Left renal cortex interstitium (tissue), 4 donors: ENCODE measurements around the gene WDR88. TPM values are rescaled to one million over a fixed set of nuclear protein-coding genes. Genes with fewer than 3 reads are reported as not detected.
"Not testable (repeated sequence)": the region's sequence is repeated elsewhere in the genome, so short reads cannot be mapped to it uniquely, and the experiment has no call there.

Source experiments
- DNase-seq, 4 donors: peaks; one replicate each; pipeline ENCODE4 v3.0.0-alpha.2; 2013; ENCODE audit warnings: low read depth in 4 of 4, low spot score in 2 of 4, missing footprints in 1 of 4
- polyA plus RNA-seq, 4 donors: library from polyadenylated mRNA; unstranded; fragments of 120-200 nt; gene quantifications; one replicate each; pipeline ENCODE4 v1.2.1, GENCODE V29; 2013; ENCODE audit not compliant: insufficient read length in 4 of 4

The WDR88 gene
- polyA plus RNA-seq, 4 donors: 1.2 to 2.1 (median 1.6) TPM

DNA sequence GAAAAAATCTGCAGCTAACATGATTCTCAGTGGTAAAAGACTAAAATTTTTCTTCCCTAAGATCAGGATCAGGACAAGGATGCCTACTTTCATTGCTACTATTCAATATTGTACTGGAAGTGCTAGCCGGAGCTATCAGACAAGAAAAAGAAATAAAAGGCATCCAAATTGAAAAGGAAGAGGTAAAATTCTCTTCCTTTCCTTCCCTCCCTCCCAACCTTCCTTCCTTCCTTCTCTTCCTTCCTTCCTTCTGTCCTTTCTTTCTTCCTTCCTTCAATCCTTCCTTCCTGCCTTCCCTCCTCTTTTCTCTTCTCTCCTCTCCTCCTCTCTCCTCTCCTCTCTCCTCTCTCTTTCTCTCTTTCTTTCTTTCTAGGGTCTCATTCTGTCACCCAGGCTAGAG is 35.5 kb downstream of the WDR88 start:
- no peak for DNase-seq

DNA sequence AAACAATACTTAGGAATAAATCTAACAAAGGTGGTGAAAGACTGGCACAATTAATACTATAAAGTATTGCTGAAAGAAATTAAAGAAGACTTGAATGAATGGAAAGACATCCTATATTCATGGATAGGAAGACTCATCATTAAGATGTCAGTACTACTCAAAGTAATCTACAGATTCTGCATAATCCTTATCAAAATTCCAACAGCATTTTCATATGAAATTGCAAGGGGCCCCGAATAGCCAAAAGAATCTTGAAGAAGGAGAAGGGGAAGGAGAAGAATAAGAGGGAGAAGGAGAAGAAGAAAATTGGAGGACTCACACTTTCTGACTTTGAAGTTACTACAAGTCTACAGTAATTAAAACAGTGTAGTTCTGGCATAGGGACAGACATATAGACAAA is 36.6 kb downstream of the WDR88 start:
- DNase-seq: no peak

DNA sequence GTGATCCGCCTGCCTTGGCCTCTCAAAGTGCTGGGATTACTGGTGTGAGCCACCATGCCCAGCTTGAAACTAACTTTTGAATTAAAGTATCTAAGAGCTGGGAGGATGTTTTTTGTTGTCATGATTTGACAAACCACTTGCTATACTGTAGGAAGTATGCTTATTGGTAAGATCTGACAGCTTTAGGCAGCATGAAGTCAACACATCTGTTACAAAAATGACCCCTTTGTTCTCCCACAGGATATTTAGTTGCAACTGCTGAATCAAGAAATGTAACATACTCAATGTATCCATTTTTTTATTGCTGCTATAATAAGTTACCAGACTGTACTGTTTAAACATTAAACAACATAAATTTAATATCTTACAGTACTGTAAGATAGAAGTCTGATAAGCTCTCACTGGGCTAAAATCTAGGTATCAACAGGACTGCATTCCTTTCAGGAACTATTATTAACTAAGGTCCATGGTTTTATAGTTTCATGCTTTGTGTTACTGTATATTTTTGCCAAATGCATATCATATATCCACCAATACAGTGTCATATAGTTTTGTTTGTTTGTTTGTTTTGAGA is 39.4 kb downstream of the WDR88 start:
- no peak for DNase-seq

DNA sequence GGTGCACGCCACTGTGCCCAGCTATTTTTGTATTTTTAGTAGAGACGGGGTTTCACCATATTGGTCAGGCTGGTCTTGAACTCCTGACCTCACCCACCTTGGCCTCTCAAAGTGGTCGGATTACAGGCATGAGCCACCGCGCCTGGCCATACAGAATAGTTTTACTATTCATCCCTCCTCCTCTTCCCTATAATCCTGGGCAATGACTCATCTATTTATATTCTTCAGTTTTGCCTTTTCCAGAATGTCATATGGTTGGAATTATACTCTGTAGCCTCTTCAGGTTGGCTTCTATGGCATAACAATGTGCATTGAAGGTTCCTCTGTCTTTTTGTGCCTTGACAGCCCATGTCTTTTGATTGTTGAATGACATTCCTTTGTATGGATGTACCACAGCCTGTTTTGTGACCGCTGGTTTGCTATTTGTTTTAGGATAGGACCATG is 40.0 kb downstream of the WDR88 start:
- DNase-seq: no peak

DNA sequence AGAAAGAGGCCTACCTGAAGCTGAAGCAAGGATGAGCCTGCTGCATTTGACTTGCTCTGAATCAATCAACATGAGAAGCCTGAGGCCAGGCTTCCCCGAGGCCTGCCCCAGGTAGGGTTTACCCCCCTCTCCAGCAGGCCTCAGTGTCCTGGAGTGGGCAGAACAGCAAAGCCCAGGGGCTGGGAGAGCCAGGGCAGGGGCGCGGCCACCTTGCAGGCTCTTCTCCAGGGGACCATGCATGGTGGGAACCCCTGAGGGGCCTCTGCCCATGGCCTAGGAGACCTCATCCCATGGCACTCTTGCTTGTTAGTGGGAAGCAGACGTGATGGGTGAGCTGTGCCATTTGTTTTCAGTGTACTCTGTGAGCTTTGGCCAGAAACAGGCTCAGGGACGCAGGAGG is 42.3 kb downstream of the WDR88 start:
- DNase-seq: no peak

DNA sequence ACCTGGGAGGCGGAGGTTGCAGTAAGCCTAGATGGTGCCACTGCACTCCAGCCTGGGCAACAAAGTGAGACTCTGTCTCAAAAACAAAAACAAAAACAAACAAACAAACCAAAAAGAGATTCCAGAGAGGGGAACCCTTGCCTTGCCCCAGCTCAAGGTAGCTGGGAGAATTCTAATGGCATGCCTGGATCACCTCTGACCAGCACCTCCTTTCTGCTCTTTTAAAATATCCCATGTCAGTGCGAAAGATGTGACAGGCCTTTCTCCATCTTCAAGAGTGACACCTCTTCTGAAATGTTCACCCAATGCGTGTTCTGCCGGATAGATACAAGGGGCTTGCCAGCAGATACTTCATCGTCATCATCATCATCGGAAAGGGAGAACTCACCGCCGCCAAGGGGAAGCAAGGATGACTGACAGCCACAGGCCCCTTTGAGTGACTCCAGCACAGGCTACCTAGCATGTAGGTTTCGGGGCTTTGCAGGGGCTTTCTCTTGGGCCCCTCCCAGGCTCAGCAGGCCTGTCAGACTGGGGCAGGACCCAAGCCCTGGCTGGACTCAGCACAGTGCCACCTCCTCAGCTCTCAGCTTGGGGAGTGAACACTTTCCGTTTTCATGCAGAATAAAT is 43.4 kb downstream of the WDR88 start:
- no peak for DNase-seq

DNA sequence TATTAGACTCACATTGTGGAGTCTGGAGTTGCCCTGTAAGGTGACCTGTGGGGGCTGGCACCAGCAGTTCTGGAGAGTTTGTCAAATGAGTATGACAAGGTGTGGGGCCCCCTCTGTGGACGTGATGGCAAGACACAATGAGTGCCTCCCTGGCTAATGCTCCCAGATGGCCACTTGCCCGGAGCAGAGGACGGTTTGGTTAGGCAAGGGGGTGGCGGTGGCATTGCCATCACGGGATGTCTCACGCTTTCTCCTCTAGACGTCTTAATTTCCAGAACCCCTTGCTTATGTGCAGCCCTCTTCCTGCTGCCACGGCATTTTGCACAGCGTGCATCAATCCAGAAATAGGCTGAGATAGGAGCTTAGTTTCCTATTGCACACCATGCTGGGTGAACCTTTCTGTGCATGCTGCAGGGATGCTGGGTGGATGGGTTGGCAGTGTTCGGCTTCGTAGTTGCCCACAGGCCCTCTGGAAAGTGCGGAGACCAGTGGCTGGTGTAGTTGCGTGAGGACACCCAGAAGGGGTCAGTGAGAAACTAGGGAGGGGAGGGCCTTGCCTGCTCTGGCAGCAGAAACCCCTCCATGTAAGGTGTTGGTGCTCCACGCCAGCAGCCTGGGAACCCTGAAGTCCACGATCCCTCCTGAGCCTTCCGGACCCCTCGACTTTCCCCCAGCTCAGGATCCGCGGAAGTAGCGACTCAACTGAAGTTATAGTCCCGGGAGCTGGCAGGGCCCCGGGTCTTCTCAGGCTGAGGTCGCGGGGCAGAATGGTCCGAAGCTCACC is 44.2 kb downstream of the WDR88 start:
- DNase-seq: peak in 1 of 4 donors; percentile 18

DNA sequence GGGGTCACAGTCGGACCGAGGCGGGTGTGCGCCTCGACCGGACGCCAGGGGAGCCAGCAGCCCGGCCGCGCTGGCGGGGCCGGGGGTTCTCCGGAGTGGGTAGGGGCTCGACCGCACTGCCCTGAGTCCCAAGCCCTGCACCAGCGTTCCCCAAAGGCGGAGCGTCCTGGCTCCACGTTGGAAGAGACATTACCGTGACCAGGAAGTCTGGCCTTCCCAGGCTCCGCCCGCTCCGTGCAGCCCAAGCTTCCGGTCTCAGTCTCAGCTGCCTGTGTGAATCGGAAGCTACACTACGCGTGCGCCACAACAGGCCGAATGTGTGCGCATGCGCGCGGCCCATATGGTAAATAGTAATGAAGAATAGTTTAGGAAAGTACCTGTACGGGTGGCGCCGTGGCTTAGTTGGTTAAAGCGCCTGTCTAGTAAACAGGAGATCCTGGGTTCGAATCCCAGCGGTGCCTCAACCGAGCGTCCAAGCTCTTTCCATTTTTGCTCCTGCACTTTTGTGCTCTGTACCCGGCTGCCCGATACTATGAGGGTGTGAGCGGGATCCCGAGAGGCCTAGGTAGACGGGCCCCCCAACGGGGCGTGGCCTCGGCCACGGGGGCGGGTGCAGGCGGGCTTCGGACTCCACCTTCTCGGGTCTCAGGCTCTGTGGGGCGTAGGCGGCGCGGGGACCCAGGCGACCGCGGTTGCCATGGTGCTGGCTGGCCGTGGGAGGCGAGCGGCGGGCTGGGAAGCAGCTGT is 44.9 kb downstream of the WDR88 start:
- DNase-seq: peak; percentile 96 to 99 (median 98)

DNA sequence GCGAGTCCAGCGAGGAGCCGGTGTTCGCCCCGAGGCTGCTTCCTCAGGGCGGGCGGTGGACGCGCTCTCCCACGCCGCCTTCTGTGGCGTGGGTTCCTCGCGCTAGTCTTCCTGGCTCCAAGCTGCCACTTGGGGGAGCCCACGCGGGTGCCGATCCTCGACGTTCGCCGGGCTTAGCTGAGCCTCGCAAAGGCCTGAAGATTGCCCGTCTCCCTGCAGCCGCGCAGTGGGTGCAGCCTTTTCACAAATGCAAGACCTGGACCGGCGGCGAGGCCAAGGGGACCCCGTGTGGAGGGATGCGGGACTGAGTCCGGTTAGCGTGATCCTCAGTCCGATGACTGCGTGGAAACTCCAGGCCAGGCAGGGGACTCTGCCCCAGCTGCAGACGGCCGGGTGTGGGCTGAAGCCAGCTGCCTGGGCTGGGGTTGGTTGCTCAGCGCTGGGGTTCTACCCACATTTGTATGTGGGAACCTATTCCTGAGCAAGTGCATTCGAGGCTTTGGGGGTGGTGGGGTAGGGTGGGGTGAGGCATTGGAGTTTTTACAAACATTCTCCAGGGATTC is 45.6 kb downstream of the WDR88 start:
- no peak for DNase-seq

DNA sequence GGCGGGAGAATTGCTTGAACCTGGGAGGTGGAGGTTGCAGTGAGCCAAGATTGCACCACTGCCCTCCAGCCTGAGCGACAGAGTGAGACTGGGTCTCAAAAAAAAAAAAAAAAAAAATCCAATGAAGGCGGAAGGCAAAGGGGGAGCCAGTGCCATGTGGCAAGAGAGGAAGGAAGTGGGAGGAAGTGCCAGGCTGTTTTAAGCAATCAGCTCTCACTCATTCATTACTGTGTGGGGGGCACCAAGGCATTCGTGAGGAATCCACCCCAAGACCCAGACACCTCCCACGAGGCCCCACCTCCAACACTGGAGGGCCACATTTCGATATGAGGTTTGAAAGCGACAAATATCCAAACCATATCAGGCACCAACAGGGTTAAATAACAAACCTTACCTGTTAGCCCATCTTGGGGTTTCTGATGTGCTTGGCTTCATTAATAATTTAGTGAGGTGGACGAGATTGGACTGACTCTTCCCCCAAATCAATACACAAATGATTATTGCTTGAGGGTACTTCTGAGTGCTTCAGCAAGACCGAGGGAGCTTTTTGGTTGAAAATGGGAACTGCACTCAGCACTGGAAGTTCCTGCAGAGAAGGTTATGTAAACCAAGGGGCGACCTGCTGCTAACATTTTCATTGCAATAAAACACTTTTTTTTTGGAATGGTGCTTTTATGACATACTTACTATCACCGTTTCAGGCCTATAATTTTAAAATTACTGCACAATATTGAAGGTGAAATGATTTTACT is 54.7 kb downstream of the WDR88 start:
- DNase-seq: no peak

DNA sequence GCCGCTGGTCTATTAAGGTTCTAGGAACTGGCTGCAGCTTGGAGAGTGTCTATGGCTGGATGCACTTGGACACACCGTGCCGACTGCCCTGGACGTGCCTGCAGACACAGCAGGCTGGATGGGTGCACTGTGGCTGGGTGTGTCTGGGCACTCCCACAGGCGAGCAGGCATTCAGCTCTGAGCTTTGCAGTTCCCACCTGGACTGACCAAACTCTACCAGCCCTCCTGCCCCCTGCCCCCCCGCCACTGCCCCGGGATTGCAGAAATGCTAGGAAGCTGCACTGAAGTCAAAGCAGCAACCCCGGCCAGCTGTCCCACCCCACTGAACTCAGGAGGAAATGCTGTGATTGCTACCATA is 55.2 kb downstream of the WDR88 start:
- DNase-seq: no peak

DNA sequence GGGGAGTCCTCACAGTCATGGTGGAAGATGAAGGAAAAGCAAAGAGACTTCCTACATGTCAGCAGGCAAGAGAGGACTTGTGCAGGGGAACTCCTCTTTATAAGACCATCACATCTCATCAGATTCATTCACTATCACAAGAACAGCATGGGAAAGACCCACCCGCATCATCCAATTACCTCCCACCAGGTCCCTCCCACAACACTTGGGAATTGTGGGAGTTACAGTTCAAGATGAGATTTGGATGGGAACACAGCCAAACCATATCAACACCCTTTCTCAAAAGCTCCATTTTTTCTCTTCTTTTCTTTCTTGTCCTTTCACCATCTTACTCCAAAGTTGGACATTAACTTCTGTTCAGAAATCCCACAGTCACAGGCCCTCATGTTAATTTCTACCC is 57.5 kb downstream of the WDR88 start:
- no peak for DNase-seq

DNA sequence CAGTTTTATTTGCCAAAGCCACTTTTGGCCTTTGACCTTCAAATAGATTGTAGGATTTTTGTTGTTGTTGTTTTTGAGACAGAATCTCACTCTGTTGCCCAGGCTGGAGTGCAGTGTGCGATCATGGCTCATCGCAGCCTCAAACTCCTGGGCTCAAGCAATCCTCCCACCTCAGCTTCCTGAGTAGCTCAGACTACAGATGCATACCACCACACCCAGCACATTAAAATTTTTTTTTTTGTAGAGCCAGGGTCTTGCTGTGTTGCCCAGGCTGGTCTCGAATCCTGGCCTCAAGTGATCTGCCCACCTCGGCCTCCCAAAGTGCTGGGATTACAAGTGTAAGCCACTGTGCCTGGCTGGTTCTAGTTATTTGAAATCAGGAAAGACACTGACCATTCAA is 59.2 kb downstream of the WDR88 start:
- not testable (repeated sequence) for DNase-seq

DNA sequence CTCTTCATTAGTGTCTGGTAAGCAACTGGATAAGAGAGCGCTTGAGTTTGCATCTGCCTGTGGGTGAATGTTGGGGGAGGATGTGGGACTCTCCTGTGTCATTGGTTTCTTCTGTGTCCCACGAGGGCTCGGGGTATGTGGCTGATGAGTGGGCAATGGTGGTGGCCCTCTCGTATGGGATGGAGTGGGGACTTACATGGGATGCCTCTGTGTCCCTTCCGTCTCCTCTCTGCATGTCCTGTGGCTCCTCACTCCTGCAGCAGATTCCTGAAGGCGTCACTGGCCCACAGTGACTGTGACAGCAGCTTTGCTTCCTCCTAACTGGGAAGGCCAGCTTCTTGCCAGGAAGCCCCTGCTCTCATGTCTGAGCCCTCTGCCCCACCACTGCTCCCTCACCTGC is 59.6 kb downstream of the WDR88 start:
- no peak for DNase-seq

DNA sequence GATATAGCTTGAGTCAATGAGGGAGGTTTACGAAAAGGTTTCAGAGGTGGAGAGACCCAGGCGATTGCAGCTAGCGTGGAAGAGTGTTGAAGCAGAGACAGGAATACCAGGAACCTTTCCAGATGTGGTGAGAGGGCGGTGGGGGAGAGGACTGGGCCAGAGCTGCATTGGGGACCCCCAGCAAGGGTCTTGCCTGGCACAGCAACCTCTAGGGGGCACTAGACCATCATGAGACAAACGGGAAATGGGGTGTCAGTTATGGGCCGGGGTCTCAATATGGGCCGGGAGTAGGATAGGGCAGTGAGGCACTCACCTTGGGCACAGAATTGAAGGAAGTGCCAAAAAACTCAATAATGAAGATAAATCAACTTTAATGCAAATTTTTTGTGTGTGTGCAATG is 60.1 kb downstream of the WDR88 start:
- DNase-seq: no peak

DNA sequence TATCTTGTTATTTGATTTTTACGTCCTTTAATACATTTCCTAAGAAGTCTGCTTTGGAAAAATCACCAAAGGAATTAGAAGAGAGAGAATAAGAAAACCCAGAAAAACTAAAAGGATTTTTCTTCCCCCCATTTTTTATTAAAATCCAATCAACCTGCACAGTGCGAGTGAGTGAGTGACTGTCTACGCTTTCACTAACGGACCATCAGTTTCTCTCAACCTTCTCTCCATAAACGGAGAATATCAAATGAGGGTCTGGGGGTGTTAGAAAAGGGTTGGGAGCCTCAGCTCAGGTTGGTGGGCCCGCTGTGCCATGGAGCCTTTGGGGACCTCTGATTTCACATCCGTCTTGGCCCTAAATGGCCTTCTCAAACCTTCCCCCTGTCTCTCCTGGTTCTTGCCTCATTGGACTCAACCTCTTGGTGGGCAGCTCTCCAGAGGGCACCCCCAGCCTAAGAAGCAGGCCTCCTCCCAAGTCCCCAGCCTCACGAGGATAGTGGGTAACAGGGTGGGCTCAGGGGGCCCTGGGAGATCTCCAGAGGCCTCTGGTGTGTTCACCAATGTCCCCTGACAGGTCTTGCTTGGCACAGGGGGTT is 61.5 kb downstream of the WDR88 start:
- DNase-seq: no peak

DNA sequence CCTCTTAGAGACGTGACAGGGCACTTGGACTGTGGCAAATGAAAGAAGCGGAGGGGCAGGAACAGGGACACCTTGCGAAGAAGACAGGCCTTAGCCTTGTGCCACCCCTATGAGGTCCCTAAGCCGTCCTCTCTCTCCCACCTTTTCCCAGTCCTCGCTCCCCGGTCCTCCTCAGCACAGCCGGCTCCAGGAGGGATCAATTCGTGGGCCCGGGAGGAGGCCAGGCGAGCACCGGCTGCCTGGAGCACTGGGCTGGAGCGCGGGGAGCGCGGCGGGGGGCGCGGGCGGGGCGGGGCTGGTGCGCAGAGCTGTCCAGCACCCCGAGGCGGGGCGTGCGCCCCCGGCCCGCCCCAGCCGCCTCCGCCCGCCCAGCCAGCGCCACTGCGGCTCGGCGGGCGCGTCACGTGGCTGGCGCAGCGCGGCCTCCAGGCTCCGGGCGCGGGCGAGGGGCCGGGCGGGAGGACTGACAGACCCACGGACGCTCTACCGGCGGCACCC is 62.0 kb downstream of the WDR88 start, which contains the start of gene LRP3:
LRP3 (plus strand) TSS at position 466 of the 498 bp plus-strand sequence. CDS start 456 bp downstream, outside the sequence.
- DNase-seq: peak in 2 of 4 donors; percentile 16 to 50

DNA sequence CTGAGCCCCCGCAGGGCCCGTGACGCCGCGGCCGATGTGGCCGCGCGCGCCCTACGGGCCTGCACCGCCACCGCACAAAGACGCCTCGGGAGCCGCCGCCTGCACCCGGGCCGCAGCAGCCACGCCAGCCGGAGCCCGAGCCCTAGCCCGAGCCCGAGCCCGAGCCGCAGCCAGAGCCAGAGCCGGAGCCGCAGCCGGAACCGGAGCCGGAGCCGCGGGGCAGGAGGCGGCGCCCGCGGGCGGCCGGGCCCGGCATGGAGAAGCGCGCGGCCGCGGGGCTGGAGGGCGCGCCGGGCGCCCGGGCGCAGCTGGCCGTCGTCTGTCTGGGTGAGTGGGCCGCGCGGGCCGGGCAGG is 62.6 kb downstream of the WDR88 start:
- DNase-seq: no peak

DNA sequence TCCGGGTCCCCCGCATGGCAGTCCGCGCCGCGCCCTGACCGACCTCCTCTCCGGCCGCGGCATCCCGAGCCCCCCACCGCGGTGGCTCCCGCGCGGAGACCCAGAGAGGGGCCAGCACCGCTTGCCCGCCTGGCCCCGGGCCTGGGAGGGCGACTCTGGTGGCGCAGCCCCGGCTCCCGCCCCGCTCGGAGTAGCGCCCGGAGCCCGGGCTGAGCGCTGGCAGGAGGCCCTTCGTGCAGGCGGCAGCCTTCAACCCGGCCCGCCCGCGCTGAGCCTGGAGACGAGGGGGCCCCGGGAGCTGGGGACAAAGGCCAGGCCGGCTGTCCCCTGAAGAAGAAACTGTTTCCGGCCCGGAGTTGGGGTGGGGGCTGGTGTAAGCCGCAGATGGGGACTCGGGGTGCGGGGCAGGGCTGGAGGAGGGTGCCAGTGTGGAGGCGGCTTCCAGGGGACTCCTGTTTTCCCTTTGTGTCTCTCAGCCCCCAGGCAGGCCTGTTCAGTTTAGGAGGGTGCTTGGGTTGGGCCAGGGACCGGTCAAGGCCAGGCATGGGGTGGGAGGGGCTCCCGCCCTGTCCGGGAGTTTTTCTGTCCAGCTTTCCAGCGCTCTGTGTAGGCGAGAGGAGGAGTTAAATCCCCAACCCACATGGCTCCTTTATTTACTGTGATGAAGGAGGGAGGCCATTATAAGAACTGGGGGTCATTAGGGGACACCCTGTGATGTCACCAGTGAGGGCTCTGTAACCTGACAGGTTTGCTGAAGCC is 63.2 kb downstream of the WDR88 start:
- no peak for DNase-seq
